Testis (tissue), 3 donors: ENCODE data around the gene DVL1. TPM values are rescaled to one million over a fixed set of nuclear protein-coding genes. Genes with fewer than 3 reads are reported as not detected.

Experiments used
- DNase-seq: peaks from one replicate; pipeline ENCODE4 v3.0.0-alpha.2; 2019
- H3K27ac ChIP-seq, 2 donors: fragments of 200-600 bp; sonication (generic); one replicate each; pipeline ENCODE4 v1.5.1; 2019
- H3K27me3 ChIP-seq: fragments of 200-600 bp; sonication (generic); one replicate; pipeline ENCODE4 v1.5.1; 2019
- H3K36me3 ChIP-seq: fragments of 200-600 bp; sonication (generic); one replicate; pipeline ENCODE4 v1.5.1; 2017; ENCODE audit warnings: low read depth; ENCODE audit errors: missing control alignments
- H3K4me1 ChIP-seq: fragments of 200-600 bp; sonication (generic); one replicate; pipeline ENCODE4 v1.5.1; 2019
- H3K4me3 ChIP-seq, 2 donors: fragments of 200-600 bp; sonication (generic); one replicate each; pipeline ENCODE4 v1.5.1; 2017 to 2019
- H3K9me3 ChIP-seq: fragments of 200-600 bp; sonication (generic); one replicate; pipeline ENCODE4 v1.5.1; 2017
- POLR2A ChIP-seq: fragments of 450-650 bp; IDR thresholded peaks from one replicate; pipeline ENCODE4 v1.6.1; 2017; ENCODE audit warnings: antibody characterized with exemption, mild to moderate bottlenecking, moderate library complexity
- WGBS, 2 donors: methylation state at CpG; one replicate each; pipeline ENCODE4 v1.1.5; 2018; 5-methylcytosine and 5-hydroxymethylcytosine counted together
- intact Hi-C: fragments of 100-400 bp; cut with DNase I; formaldehyde crosslinking; loops from one replicate; pipeline ENCODE4 v1.15.1; 2023; ENCODE audit warnings: low total_unique reads
- polyA plus RNA-seq: library from polyadenylated mRNA; stranded (reverse); fragments of 350-450 nt; fragmentation: Illumina TruSeq; extraction: RNeasy Lipid Tissue Mini Kit (QIAGEN cat#74804); gene quantifications from one replicate; pipeline ENCODE4 v1.2.3, GENCODE V29; 2014; ENCODE audit warnings: low read depth, low replicate concordance; ENCODE audit not compliant: insufficient read depth
- total RNA-seq, 2 donors: library from RNA; depleted of rRNA; stranded (reverse); fragments of >200 nt; gene quantifications; one replicate each; pipeline ENCODE4 v1.2.3, GENCODE V29; 2016
- TF ChIP-seq, protein P1 (sequence below), 3 experiments: fragments of 450-650 bp in 2 of 3; fragments of 200-600 bp in 1 of 3; sonication (generic) in 1 of 3; IDR thresholded peaks; one replicate each; pipeline ENCODE4 v1.5.1; 2016 to 2019; ENCODE audit warnings: antibody characterized with exemption in 3 of 3, mild to moderate bottlenecking in 2 of 3, moderate library complexity in 1 of 3

The DVL1 gene
- total and polyA plus RNA-seq, 3 donors from 2014 or later, result 65.8 to 183 (median 169) TPM

- 68 to 75% methylated on average over 10 to 16 of the region's 16 CpGs for WGBS, 2 donors
- H3K36me3 ChIP-seq, result no peaks in the 10 kb centered on the region
Observed at GRCh38 chr1:1335283-1335682, 13.9 kb downstream of the DVL1 start.

GRCh38 chr1:1334835-1335234 lies 14.4 kb downstream of the DVL1 start:
- H3K4me1 ChIP-seq, result peaks cover 8% of the 10 kb centered on the region
- H3K9me3 ChIP-seq, result no peaks in the 10 kb centered on the region
- 74 to 84% methylated on average over 7 to 8 of the region's 11 CpGs for WGBS, 2 donors
- no peak overlapping the region for H3K4me3 ChIP-seq
- no peaks in the 10 kb centered on the region for H3K36me3 ChIP-seq
- intact Hi-C loops, result no loop called here
- H3K27me3 ChIP-seq, result no peaks in the 10 kb centered on the region
- no peak for DNase-seq
- TF ChIP-seq, protein P1, sequence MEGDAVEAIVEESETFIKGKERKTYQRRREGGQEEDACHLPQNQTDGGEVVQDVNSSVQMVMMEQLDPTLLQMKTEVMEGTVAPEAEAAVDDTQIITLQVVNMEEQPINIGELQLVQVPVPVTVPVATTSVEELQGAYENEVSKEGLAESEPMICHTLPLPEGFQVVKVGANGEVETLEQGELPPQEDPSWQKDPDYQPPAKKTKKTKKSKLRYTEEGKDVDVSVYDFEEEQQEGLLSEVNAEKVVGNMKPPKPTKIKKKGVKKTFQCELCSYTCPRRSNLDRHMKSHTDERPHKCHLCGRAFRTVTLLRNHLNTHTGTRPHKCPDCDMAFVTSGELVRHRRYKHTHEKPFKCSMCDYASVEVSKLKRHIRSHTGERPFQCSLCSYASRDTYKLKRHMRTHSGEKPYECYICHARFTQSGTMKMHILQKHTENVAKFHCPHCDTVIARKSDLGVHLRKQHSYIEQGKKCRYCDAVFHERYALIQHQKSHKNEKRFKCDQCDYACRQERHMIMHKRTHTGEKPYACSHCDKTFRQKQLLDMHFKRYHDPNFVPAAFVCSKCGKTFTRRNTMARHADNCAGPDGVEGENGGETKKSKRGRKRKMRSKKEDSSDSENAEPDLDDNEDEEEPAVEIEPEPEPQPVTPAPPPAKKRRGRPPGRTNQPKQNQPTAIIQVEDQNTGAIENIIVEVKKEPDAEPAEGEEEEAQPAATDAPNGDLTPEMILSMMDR (IDR thresholded peaks at IDR 0.05), result no peak
- no peak for TF ChIP-seq POLR2A
- H3K27ac ChIP-seq, result no peak overlapping the region

More at GRCh38 chr1:1335283-1335682, 13.9 kb downstream of the DVL1 start:
- intact Hi-C loops, result no loop called here
- H3K4me1 ChIP-seq, result peaks cover 8% of the 10 kb centered on the region
- no peaks in the 10 kb centered on the region for H3K27me3 ChIP-seq
- no peaks in the 10 kb centered on the region for H3K9me3 ChIP-seq
- no peak overlapping the region for H3K4me3 ChIP-seq
- TF ChIP-seq, protein P1 (IDR thresholded peaks at IDR 0.05), result no peak
- no peak for TF ChIP-seq POLR2A
- no peak overlapping the region for H3K27ac ChIP-seq
- DNase-seq, result no peak

DNA sequence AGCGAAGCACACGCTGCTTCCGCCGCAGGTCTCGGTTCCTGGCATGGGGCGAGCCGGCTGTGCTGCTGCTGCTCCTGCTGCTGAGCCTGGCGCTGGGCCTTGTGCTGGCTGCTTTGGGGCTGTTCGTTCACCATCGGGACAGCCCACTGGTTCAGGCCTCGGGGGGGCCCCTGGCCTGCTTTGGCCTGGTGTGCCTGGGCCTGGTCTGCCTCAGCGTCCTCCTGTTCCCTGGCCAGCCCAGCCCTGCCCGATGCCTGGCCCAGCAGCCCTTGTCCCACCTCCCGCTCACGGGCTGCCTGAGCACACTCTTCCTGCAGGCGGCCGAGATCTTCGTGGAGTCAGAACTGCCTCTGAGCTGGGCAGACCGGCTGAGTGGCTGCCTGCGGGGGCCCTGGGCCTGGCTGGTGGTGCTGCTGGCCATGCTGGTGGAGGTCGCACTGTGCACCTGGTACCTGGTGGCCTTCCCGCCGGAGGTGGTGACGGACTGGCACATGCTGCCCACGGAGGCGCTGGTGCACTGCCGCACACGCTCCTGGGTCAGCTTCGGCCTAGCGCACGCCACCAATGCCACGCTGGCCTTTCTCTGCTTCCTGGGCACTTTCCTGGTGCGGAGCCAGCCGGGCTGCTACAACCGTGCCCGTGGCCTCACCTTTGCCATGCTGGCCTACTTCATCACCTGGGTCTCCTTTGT lies 15.5 kb downstream of the DVL1 start:
- peak; percentile 77 for DNase-seq
- H3K36me3 ChIP-seq, result no peaks in the 10 kb centered on the region
- H3K4me3 ChIP-seq, result no peak overlapping the region
- no peaks in the 10 kb centered on the region for H3K27me3 ChIP-seq
- H3K27ac ChIP-seq, result no peak overlapping the region
- H3K9me3 ChIP-seq, result no peaks in the 10 kb centered on the region
- TF ChIP-seq POLR2A, result no peak
- TF ChIP-seq, protein P1 (IDR thresholded peaks at IDR 0.05), result no peak
- 70 to 80% methylated on average over 21 to 36 of the region's 36 CpGs for WGBS, 2 donors
- H3K4me1 ChIP-seq, result peaks cover 8% of the 10 kb centered on the region
- intact Hi-C loops, result no loop called here

DNA sequence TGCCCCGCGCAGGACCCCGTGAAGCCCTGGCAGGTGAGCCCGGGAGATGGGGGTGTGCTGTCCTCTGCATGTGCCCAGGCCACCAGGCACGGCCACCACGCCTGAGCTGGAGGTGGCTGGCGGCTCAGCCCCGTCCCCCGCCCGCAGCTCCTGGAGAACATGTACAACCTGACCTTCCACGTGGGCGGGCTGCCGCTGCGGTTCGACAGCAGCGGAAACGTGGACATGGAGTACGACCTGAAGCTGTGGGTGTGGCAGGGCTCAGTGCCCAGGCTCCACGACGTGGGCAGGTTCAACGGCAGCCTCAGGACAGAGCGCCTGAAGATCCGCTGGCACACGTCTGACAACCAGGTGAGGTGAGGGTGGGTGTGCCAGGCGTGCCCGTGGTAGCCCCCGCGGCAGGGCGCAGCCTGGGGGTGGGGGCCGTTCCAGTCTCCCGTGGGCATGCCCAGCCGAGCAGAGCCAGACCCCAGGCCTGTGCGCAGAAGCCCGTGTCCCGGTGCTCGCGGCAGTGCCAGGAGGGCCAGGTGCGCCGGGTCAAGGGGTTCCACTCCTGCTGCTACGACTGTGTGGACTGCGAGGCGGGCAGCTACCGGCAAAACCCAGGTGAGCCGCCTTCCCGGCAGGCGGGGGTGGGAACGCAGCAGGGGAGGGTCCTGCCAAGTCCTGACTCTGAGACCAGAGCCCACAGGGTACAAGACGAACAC lies 16.3 kb downstream of the DVL1 start:
- H3K27ac ChIP-seq, result no peak overlapping the region
- no peak overlapping the region for H3K4me3 ChIP-seq
- 72 to 79% methylated on average over 14 to 48 of the region's 48 CpGs for WGBS, 2 donors
- no peaks in the 10 kb centered on the region for H3K9me3 ChIP-seq
- intact Hi-C loops, result no loop called here
- no peak for DNase-seq
- peaks cover 8% of the 10 kb centered on the region for H3K4me1 ChIP-seq
- TF ChIP-seq POLR2A, result no peak
- TF ChIP-seq, protein P1 (IDR thresholded peaks at IDR 0.05), result no peak
- no peaks in the 10 kb centered on the region for H3K36me3 ChIP-seq
- H3K27me3 ChIP-seq, result no peaks in the 10 kb centered on the region
